Neutrophil (primary cell): Measurements from ENCODE around the gene PIK3R5.

ENCODE experiments used
- H3K27ac ChIP-seq: fragments of 200-600 bp; sonication (generic); 2 replicates; pipeline ENCODE4 v1.5.1; 2016; ENCODE audit warnings: mild to moderate bottlenecking, moderate library complexity
- H3K27me3 ChIP-seq: fragments of 200-600 bp; sonication (generic); 2 replicates; pipeline ENCODE4 v1.6.0; 2016; ENCODE audit warnings: mild to moderate bottlenecking
- H3K36me3 ChIP-seq: fragments of 200-600 bp; sonication (generic); 2 replicates; pipeline ENCODE4 v1.5.1; 2017
- H3K4me1 ChIP-seq, 2 experiments: fragments of 200-600 bp in 1 of 2; sonication (generic) in 1 of 2; 1 replicate in 1 of 2; 2 replicates in 1 of 2; pipeline versions ENCODE4 v1.5.1 to v1.6.1; 2013 to 2016; ENCODE audit warnings: low read depth in 1 of 2, low read length in 1 of 2, mild to moderate bottlenecking in 1 of 2, moderate library complexity in 1 of 2; ENCODE audit not compliant: control insufficient read depth in 1 of 2, insufficient read depth in 1 of 2
- H3K4me3 ChIP-seq, 2 experiments: fragments of 200-600 bp in 1 of 2; sonication (generic) in 1 of 2; 1 replicate in 1 of 2; 2 replicates in 1 of 2; pipeline ENCODE4 v1.5.1; 2013 to 2016; ENCODE audit warnings: low read depth in 1 of 2, low read length in 1 of 2, mild to moderate bottlenecking in 1 of 2, moderate library complexity in 1 of 2
- H3K9me3 ChIP-seq: fragments of 200-600 bp; sonication (generic); 2 replicates; pipeline ENCODE4 v1.5.1; 2016
- TF ChIP-seq, protein P1 (sequence below): fragments of 200-600 bp; sonication (generic); IDR thresholded peaks from 2 replicates; pipeline ENCODE4 v1.5.1; 2016; ENCODE audit warnings: antibody characterized with exemption

PIK3R5 gene

GRCh38 chr17:8979715-8980114, 14.2 kb upstream of the PIK3R5 start:
- Histone ChIP-seq H3K36me3 (no peaks in the 10 kb centered on the region), H3K27me3 (no peaks in the 10 kb centered on the region), H3K27ac (no peak overlapping the region), H3K9me3 (no peaks in the 10 kb centered on the region), H3K4me3 (no peak overlapping the region), H3K4me1 (no peaks in the 10 kb centered on the region)
- TF ChIP-seq, protein P1, sequence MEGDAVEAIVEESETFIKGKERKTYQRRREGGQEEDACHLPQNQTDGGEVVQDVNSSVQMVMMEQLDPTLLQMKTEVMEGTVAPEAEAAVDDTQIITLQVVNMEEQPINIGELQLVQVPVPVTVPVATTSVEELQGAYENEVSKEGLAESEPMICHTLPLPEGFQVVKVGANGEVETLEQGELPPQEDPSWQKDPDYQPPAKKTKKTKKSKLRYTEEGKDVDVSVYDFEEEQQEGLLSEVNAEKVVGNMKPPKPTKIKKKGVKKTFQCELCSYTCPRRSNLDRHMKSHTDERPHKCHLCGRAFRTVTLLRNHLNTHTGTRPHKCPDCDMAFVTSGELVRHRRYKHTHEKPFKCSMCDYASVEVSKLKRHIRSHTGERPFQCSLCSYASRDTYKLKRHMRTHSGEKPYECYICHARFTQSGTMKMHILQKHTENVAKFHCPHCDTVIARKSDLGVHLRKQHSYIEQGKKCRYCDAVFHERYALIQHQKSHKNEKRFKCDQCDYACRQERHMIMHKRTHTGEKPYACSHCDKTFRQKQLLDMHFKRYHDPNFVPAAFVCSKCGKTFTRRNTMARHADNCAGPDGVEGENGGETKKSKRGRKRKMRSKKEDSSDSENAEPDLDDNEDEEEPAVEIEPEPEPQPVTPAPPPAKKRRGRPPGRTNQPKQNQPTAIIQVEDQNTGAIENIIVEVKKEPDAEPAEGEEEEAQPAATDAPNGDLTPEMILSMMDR, result no peak

- H3K27ac ChIP-seq, result no peak overlapping the region
- H3K27me3 ChIP-seq, result no peaks in the 10 kb centered on the region
- no peaks in the 10 kb centered on the region for H3K36me3 ChIP-seq
- H3K9me3 ChIP-seq, result no peaks in the 10 kb centered on the region
- no peak overlapping the region for H3K4me3 ChIP-seq
- peaks cover 0 to 1% of the 10 kb centered on the region in 2 experiments for H3K4me1 ChIP-seq
- TF ChIP-seq, protein P1, result no peak
Observed at GRCh38 chr17:8976638-8977037, 11.1 kb upstream of the PIK3R5 start.

- H3K27ac ChIP-seq, result no peak overlapping the region
- H3K9me3 ChIP-seq, result no peaks in the 10 kb centered on the region
- no peaks in the 10 kb centered on the region for H3K36me3 ChIP-seq
- TF ChIP-seq, protein P1, result no peak
- no peak overlapping the region for H3K4me3 ChIP-seq
- H3K4me1 ChIP-seq, result peaks cover 12 to 15% of the 10 kb centered on the region in 2 experiments
- H3K27me3 ChIP-seq, result no peaks in the 10 kb centered on the region
Observed at GRCh38 chr17:8975091-8975725, 9.7 kb upstream of the PIK3R5 start.

DNA sequence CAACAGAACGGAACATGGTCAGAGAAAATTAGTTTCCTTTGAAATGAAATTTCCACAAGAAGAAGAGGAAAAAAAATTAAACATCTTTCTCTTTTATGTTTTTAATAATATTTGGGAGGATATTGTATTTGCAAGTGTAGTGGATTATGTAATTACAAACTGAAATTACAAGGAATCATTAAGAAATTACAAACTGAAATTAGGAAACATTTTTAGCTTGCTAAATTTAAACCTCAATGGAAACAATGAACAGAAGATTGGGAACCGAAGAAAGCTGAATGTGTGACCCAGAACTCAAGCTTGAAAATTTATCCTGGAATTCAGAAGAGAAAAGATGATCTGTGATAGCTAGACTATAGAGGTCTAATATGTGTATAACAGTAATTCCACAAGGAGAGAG, 4.4 kb upstream of the PIK3R5 start:
- peaks cover 55 to 56% of the 10 kb centered on the region in 2 experiments for H3K4me1 ChIP-seq
- no peaks in the 10 kb centered on the region for H3K36me3 ChIP-seq
- no peaks in the 10 kb centered on the region for H3K27me3 ChIP-seq
- no peaks in the 10 kb centered on the region for H3K9me3 ChIP-seq
- TF ChIP-seq, protein P1, result no peak
- H3K27ac ChIP-seq, result peak overlapping the region; percentile 99
- H3K4me3 ChIP-seq, result no peak overlapping the region

DNA sequence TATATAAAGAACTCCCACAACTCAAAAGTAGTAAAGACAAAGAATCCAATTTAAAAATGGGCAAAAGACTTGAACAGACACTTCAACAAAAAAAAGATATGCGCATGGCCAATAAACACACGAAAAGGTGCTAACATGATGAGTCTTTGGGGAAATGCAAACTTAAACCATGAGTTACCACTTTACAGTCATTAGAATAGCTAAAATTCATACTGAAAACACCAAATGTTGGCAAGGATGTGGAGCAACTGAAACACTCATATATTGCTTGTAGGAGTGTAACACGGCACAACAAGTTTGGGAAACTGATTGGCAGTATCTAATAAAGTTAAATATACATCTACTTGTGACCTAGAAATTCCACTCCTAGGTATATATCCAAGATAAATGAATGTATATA, 3.0 kb upstream of the PIK3R5 start:
- Histone ChIP-seq H3K27me3 (no peaks in the 10 kb centered on the region), H3K36me3 (peaks cover 7% of the 10 kb centered on the region), H3K4me3 (peak overlapping the region in 1 of 2 experiments; percentile 97), H3K9me3 (no peaks in the 10 kb centered on the region), H3K27ac (peak overlapping the region; percentile 99), H3K4me1 (peaks cover 67% of the 10 kb centered on the region in 2 experiments)
- TF ChIP-seq, protein P1, result no peak
